SJSA1 (cell line): ENCODE results near the gene GABBR2. TPM values are rescaled to one million over a fixed set of nuclear protein-coding genes. Genes with fewer than 3 reads are reported as not detected.
A peak's percentile ranks its signal among the peaks of the same experiment; 100 is the strongest.
"Not testable (repeated sequence)": the region's sequence is repeated elsewhere in the genome, so short reads cannot be mapped to it uniquely, and the experiment has no call there.

Source experiments
- DNase-seq, 2 experiments: peaks; one replicate each; pipeline ENCODE4 v3.0.0-alpha.2; 2015 to 2020; ENCODE audit warnings: low spot score in 2 of 2, low read depth in 1 of 2
- H3K27ac ChIP-seq: fragments of 250-450 bp; sonication (Bioruptor Pico); 2 replicates; pipeline ENCODE4 v1.5.1; 2020; ENCODE audit warnings: mild to moderate bottlenecking, moderate library complexity
- H3K27me3 ChIP-seq: fragments of 250-450 bp; sonication (Bioruptor Pico); replicated peaks from 2 replicates; pipeline ENCODE4 v1.5.1; 2020; ENCODE audit warnings: mild to moderate bottlenecking, moderate library complexity
- H3K36me3 ChIP-seq: fragments of 250-450 bp; sonication (Bioruptor Pico); 2 replicates; pipeline ENCODE4 v1.5.1; 2020; ENCODE audit warnings: mild to moderate bottlenecking
- H3K4me1 ChIP-seq: fragments of 250-450 bp; sonication (Bioruptor Pico); replicated peaks from 2 replicates; pipeline ENCODE4 v1.6.1; 2021; ENCODE audit warnings: mild to moderate bottlenecking
- H3K4me3 ChIP-seq: fragments of 250-450 bp; sonication (Bioruptor Pico); 2 replicates; pipeline ENCODE4 v1.5.1; 2020; ENCODE audit warnings: mild to moderate bottlenecking
- H3K9me3 ChIP-seq: fragments of 250-450 bp; sonication (Bioruptor Pico); replicated peaks from 2 replicates; pipeline ENCODE4 v1.5.1; 2020; ENCODE audit warnings: mild to moderate bottlenecking
- total RNA-seq: library from RNA; depleted of rRNA; stranded (reverse); fragments of >200 nt; shearing (Covaris generic); gene quantifications from 2 replicates; pipeline ENCODE4 v1.2.3, GENCODE V29; 2014

GABBR2 gene
- total RNA-seq, 1 experiment from 2014 or later = not detected

- Histone ChIP-seq H3K27me3 (no peaks in the 10 kb centered on the region), H3K36me3 (no peaks in the 10 kb centered on the region), H3K27ac (no peak overlapping the region), H3K4me1 (no peaks in the 10 kb centered on the region), H3K4me3 (no peak overlapping the region), H3K9me3 (no peaks in the 10 kb centered on the region)
- no peak for DNase-seq
These were observed 193.1 kb downstream of the GABBR2 start for GRCh38 chr9:98515506-98516204.

- Histone ChIP-seq H3K36me3 (no peaks in the 10 kb centered on the region), H3K4me3 (no peak overlapping the region), H3K27me3 (no peaks in the 10 kb centered on the region), H3K9me3 (no peaks in the 10 kb centered on the region), H3K4me1 (no peaks in the 10 kb centered on the region), H3K27ac (no peak overlapping the region)
- DNase-seq = no peak
These were observed 193.9 kb downstream of the GABBR2 start for GRCh38 chr9:98514841-98515240.

- H3K27me3 ChIP-seq, H3K27ac ChIP-seq, H3K36me3 ChIP-seq, H3K4me3 ChIP-seq, H3K9me3 ChIP-seq, H3K4me1 ChIP-seq: not testable (repeated sequence)
- DNase-seq = peak in 1 of 2 experiments; percentile 38
These were observed 200.4 kb downstream of the GABBR2 start for GRCh38 chr9:98508217-98508919.

- Histone ChIP-seq H3K27ac (no peak overlapping the region), H3K36me3 (no peaks in the 10 kb centered on the region), H3K27me3 (no peaks in the 10 kb centered on the region), H3K4me1 (no peaks in the 10 kb centered on the region), H3K4me3 (no peak overlapping the region), H3K9me3 (no peaks in the 10 kb centered on the region)
- DNase-seq = peak in 1 of 2 experiments; percentile 15
These were observed 202.2 kb downstream of the GABBR2 start for GRCh38 chr9:98506422-98507054.

GRCh38 chr9:98504298-98505282, 204.1 kb downstream of the GABBR2 start:
- H3K4me3 ChIP-seq = no peak overlapping the region
- no peaks in the 10 kb centered on the region for H3K36me3 ChIP-seq
- DNase-seq = no peak
- H3K9me3 ChIP-seq = no peaks in the 10 kb centered on the region
- H3K27ac ChIP-seq = no peak overlapping the region
- no peaks in the 10 kb centered on the region for H3K27me3 ChIP-seq
- no peaks in the 10 kb centered on the region for H3K4me1 ChIP-seq

- no peak for DNase-seq
- no peaks in the 10 kb centered on the region for H3K27me3 ChIP-seq
- no peak overlapping the region for H3K4me3 ChIP-seq
- no peaks in the 10 kb centered on the region for H3K36me3 ChIP-seq
- H3K4me1 ChIP-seq = no peaks in the 10 kb centered on the region
- no peak overlapping the region for H3K27ac ChIP-seq
- no peaks in the 10 kb centered on the region for H3K9me3 ChIP-seq
These were observed 204.9 kb downstream of the GABBR2 start for GRCh38 chr9:98503867-98504266.

- Histone ChIP-seq H3K27me3 (no peaks in the 10 kb centered on the region), H3K36me3 (no peaks in the 10 kb centered on the region), H3K4me3 (no peak overlapping the region), H3K9me3 (no peaks in the 10 kb centered on the region), H3K4me1 (no peaks in the 10 kb centered on the region), H3K27ac (no peak overlapping the region)
- DNase-seq = peak in 1 of 2 experiments; percentile 26
These were observed 205.8 kb downstream of the GABBR2 start for GRCh38 chr9:98502976-98503325.

GRCh38 chr9:98502311-98502975, 206.3 kb downstream of the GABBR2 start:
- DNase-seq = peak in 1 of 2 experiments; percentile 19
- H3K27me3 ChIP-seq = no peaks in the 10 kb centered on the region
- no peak overlapping the region for H3K4me3 ChIP-seq

GRCh38 chr9:98501819-98502218, 206.9 kb downstream of the GABBR2 start:
- DNase-seq = peak in 1 of 2 experiments; percentile 19

More at GRCh38 chr9:98502311-98502975, 206.3 kb downstream of the GABBR2 start:
- Histone ChIP-seq H3K9me3 (no peaks in the 10 kb centered on the region), H3K4me1 (no peaks in the 10 kb centered on the region), H3K36me3 (no peaks in the 10 kb centered on the region), H3K27ac (no peak overlapping the region)

GRCh38 chr9:98501259-98501658, 207.5 kb downstream of the GABBR2 start:
- not testable (repeated sequence) for H3K9me3 ChIP-seq, H3K27ac ChIP-seq, H3K27me3 ChIP-seq, H3K4me3 ChIP-seq, H3K36me3 ChIP-seq, H3K4me1 ChIP-seq, DNase-seq

More at GRCh38 chr9:98501819-98502218, 206.9 kb downstream of the GABBR2 start:
- H3K9me3 ChIP-seq = no peaks in the 10 kb centered on the region
- no peaks in the 10 kb centered on the region for H3K27me3 ChIP-seq
- H3K4me1 ChIP-seq = no peaks in the 10 kb centered on the region
- H3K27ac ChIP-seq = no peak overlapping the region
- H3K36me3 ChIP-seq = no peaks in the 10 kb centered on the region
- no peak overlapping the region for H3K4me3 ChIP-seq

- no peaks in the 10 kb centered on the region for H3K4me1 ChIP-seq
- H3K27ac ChIP-seq = no peak overlapping the region
- no peak for DNase-seq
These were observed 208.3 kb downstream of the GABBR2 start for GRCh38 chr9:98500337-98500919.

GRCh38 chr9:98495530-98495929, 213.2 kb downstream of the GABBR2 start:
- Histone ChIP-seq H3K4me3 (no peak overlapping the region), H3K36me3 (no peaks in the 10 kb centered on the region), H3K9me3 (no peaks in the 10 kb centered on the region), H3K4me1 (peaks cover 12% of the 10 kb centered on the region), H3K27ac (no peak overlapping the region), H3K27me3 (no peaks in the 10 kb centered on the region)
- DNase-seq = no peak

More at GRCh38 chr9:98500337-98500919, 208.3 kb downstream of the GABBR2 start:
- Histone ChIP-seq H3K4me3 (no peak overlapping the region), H3K36me3 (no peaks in the 10 kb centered on the region), H3K9me3 (no peaks in the 10 kb centered on the region), H3K27me3 (no peaks in the 10 kb centered on the region)
